GM18909 (cell line): ENCODE data around the gene LYPD3.
"Not testable (repeated sequence)": the region's sequence is repeated elsewhere in the genome, so short reads cannot be mapped to it uniquely, and the experiment has no call there.

Source experiments
- ATAC-seq: cut with Tn5 transposase; IDR thresholded peaks from one replicate; pipeline ENCODE4 v1.9.1; 2021; ENCODE audit warnings: mild to moderate bottlenecking; ENCODE audit not compliant: unreplicated experiment, poor library complexity

Gene LYPD3

GRCh38 chr19:43463381-43464133 is 1.9 kb downstream of the LYPD3 start:
- ATAC-seq: peak; percentile 89

GRCh38 chr19:43462785-43463380 is 2.5 kb downstream of the LYPD3 start:
- ATAC-seq: no peak

GRCh38 chr19:43462383-43462782 is 3.0 kb downstream of the LYPD3 start:
- no peak for ATAC-seq

- no peak for ATAC-seq
Observed at GRCh38 chr19:43461303-43461702, 4.1 kb downstream of the LYPD3 start.

GRCh38 chr19:43460362-43461016 is 4.9 kb downstream of the LYPD3 start:
- ATAC-seq: no peak

- ATAC-seq: no peak
Observed at GRCh38 chr19:43457809-43458208, 7.6 kb downstream of the LYPD3 start.

GRCh38 chr19:43455321-43456113 is 9.9 kb downstream of the LYPD3 start:
- ATAC-seq: no peak

- no peak for ATAC-seq
Observed at GRCh38 chr19:43454031-43454430, 11.4 kb downstream of the LYPD3 start.

- ATAC-seq: no peak
Observed at GRCh38 chr19:43452582-43452981, 12.8 kb downstream of the LYPD3 start.

GRCh38 chr19:43450545-43450997 is 14.8 kb downstream of the LYPD3 start:
- no peak for ATAC-seq

GRCh38 chr19:43447655-43448054 is 17.8 kb downstream of the LYPD3 start:
- ATAC-seq: no peak

- ATAC-seq: no peak
Observed at GRCh38 chr19:43446746-43447489, 18.5 kb downstream of the LYPD3 start.

GRCh38 chr19:43445426-43445825 is 20.0 kb downstream of the LYPD3 start:
- no peak for ATAC-seq

- no peak for ATAC-seq
Observed at GRCh38 chr19:43444531-43445287, 20.7 kb downstream of the LYPD3 start.

- ATAC-seq: not testable (repeated sequence)
Observed at GRCh38 chr19:43444091-43444490, 21.3 kb downstream of the LYPD3 start.

GRCh38 chr19:43441716-43442115 is 23.7 kb downstream of the LYPD3 start:
- no peak for ATAC-seq

- ATAC-seq: no peak
Observed at GRCh38 chr19:43439709-43440063, 25.7 kb downstream of the LYPD3 start.

GRCh38 chr19:43439032-43439708 is 26.2 kb downstream of the LYPD3 start:
- ATAC-seq: no peak
